GM21529 (cell line): ENCODE data around the gene C21orf58.

Source experiments
- ATAC-seq: cut with Tn5 transposase; IDR thresholded peaks from one replicate; pipeline ENCODE4 v1.9.1; 2021; ENCODE audit not compliant: unreplicated experiment

The C21orf58 gene

DNA sequence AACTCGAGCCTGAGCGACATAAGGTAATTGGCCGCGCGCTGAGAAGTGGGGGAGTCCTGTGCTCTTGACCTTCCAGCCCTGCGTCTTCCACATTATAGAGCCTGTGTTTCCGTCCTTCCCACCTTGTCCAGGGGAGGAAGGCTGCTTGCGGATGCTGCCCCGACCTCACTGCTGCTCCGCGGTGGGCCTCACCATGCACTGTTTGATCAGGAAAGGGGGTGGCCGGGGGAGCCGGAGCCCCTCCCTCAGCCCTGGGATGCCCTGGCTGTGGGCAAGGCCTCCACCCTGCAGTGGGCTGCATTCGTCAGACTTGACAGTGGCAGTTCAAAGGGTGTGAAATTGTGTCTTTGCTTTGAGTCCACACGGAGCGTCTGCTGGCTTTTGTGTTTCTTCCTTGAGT lies 30.4 kb upstream of the C21orf58 start:
- ATAC-seq, result no peak

GRCh38 chr21:46352913-46353312 lies 29.2 kb upstream of the C21orf58 start:
- no peak for ATAC-seq

- no peak for ATAC-seq
These were observed 28.5 kb upstream of the C21orf58 start for GRCh38 chr21:46352164-46352515.

DNA sequence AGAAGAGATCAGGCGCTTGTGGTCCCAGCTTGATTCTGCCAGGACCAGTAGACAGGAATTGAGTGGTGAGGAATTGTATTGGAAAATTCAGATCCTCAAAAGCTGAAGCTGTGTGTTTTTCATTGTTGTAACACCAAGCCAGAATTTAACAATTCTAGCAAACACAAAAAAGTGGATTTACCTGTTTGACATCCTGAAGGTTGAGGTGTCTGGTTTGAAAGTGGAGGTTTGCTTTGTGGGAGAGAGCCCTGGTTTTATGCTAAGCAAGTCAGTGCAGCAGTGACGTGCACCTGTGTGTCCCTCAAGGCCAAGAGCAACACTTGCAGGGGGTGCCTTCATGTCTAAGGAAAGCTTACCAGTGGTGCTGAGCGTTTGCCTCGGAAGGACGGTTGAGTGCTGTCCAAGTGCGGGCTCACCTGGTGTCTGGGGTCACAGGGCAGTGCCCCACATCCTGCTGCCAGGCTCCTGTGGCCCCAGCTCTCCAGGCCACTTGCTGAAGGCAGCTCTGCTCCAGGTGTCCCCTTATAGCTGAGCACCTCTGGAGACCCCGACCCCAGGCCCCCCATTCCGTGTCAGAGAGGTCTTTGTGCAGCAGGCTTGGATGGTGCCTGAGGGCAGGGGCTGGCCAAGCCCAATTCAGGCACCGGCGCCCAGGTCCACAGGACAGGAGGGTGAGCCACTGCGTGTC lies 27.9 kb upstream of the C21orf58 start:
- no peak for ATAC-seq

DNA sequence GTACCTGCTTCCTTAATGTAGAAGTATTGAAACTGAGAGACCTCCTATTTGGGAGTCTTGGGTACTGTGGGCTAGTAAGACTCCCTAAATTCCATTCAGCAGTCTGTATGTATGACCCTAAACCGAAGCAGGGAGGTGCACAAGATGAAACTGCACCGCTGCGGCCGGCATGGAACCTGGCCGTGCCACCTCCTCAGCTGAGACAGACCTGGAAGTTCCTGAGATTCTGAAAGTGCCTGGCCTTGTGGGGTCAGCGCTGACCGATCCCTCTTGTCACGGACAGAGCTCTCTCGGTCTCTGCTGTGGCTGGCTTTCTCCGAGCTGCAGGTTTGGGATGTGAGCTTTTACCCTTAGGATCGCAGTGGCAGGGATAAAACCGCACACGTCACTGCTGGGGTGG lies 27.3 kb upstream of the C21orf58 start:
- no peak for ATAC-seq

GRCh38 chr21:46350571-46350970 lies 26.9 kb upstream of the C21orf58 start:
- ATAC-seq, result no peak

- no peak for ATAC-seq
These were observed 25.6 kb upstream of the C21orf58 start for GRCh38 chr21:46349134-46349760.

GRCh38 chr21:46347791-46348381 lies 24.2 kb upstream of the C21orf58 start:
- ATAC-seq, result no peak

- ATAC-seq, result no peak
These were observed 23.5 kb upstream of the C21orf58 start for GRCh38 chr21:46347203-46347550.

- ATAC-seq, result no peak
These were observed 22.9 kb upstream of the C21orf58 start for GRCh38 chr21:46346296-46347202.

DNA sequence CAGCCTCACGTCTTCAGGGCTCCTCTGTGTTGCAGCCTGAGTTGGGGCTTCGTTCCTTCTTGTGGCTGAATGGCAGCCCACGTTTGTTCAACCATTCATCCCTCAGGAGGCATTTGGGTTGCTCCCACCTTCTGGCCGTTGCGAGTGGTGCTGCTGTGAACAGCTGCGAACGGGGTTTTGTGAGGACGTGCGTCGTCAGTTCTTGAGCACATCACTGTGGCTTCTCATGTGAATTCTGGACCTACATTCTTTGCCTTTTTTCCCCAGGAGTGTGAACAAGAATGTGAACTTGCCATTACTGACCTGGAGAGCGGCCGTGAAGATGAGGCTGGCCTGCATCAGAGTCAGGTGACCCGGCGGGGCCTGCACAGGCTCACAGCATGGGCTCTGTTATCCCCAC lies 22.2 kb upstream of the C21orf58 start:
- no peak for ATAC-seq

DNA sequence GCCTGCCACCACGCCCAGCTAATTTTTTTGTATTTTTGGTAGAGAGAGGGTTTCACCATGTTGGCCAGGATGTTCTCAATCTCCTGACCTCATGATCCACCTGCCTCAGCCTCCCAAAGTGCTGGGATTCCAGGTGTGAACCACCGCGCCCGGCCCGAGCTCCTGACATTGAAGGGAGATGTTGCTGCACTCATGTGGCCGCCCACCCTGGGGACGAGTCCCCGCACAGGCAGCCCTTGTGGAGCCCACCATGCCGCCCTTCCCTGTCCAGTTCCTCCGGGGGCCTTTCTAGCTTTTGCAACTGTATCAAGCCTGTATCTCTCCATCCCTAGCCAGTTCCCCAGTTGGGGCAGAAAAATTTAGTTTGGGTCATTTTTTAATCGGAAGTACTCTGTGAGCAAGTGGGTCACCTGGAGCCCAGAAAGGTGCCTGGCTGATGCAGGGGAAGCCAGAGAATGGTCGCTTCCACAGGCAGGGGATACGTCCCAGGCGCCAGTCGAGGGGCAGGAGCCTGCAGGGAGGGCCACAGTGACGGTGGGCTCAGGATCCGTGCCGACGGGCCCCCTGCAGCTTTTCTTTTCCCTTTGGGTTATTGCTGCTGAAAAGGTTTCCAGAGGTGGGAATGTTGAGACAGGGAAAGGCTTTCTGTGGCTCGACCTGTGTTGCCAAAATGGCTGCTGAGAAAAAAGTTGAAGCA lies 20.7 kb upstream of the C21orf58 start:
- no peak for ATAC-seq

DNA sequence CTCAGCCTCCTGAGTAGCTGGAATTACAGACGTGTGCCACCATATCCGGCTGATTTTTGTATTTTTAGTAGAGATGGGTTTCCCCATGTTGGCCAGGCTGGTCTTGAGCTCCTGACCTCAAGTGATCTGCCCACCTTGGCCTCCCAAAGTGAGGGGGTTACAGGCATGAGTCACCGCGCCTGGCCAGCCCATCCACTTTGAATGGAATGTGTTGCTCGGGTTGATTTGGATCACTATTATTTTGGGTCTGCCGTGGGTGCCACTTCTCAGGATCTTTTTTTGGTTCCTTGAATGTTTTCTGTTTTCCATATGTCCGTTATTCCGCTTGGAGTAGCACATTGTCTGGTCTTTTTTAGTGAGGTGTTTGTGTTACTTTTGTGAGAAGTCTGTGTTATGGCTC lies 17.3 kb upstream of the C21orf58 start:
- no peak for ATAC-seq

DNA sequence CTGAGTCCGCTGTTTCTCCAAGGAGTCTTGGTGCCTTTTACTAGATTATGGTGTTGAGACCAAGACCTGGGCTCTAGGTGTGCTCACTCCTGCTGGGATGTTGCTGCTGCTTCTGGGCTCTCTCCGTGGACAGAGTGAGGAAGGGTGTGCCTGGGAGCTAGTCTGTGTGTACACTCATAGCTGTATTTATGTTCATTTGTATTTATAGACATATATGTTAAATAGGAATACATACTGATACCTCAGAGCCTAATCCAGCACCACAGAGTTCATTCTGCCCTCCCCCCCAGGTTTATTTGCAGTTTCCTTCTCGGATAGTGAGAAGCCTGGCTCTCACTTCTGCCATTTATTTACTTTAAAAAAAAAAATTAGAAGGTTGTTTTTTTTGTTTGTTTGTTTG lies 12.9 kb upstream of the C21orf58 start:
- ATAC-seq, result no peak

DNA sequence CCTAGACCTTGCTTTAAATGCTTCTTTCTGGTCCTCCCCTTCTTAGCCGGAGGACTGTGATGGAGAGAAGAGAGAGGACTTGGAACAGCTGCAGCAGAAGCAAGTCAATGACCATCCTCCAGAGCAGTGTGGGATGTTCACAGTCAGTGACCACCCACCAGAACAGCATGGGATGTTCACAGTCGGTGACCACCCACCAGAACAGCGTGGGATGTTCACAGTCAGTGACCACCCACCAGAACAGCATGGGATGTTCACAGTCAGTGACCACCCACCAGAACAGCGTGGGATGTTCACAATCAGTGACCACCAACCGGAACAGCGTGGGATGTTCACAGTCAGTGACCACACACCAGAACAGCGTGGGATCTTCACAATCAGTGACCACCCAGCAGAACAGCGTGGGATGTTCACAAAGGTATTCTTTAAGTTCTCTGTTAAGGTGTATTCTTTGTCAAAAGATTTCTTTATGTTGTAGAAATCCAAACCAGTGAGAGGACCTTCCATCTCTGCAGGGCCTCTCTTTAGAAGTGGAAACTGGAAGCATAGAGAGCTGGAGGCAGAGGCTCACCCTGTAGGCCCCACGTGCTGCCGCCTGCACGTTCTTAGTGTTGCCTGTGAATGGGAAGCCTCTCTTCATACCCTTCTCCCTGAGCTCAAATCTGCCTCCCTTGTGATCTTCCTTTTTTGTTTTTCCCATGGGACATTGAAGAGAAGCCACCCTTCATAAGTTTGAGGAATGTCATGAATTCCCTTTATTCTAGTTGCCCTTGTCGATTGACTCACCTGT lies 10.9 kb upstream of the C21orf58 start:
- no peak for ATAC-seq

DNA sequence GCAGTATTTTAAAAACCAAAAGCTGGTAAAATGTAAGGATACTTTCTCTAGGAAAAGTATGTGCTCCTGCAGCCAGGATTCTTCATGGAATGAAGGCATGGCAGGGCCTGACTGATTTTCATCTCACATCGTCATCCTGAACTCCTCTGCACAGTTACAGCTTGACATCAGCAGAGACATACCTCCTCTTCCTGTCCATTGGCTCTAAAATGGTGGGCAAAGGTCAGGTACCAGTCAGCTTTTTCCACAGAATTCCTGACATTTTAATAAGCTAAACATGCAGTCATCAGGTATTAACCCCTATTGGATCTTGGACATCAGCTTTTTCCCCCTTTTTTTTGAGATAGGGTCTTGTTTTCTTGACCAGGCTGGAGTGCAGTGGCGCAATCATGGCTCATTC lies 6.1 kb upstream of the C21orf58 start:
- ATAC-seq, result no peak

DNA sequence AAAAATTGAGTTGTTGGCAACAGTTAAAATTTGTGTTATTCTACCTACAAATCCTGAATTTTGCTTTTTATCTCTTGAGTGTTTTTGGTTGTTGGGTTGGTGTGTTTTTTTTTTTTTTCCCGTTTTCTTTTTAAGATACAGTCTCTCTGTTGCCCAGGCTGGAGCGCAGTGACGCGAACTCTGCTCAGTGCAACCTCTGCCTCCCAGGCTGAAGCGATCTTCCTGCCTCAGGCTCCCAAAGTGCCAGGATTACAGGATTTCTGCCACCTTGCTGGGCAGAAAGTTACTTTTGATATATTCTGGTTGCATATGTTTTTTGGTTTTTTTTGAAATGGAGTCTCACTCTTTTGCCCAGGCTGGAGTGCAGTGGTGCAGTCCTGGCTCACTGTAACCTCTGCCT lies 4.5 kb upstream of the C21orf58 start:
- no peak for ATAC-seq

DNA sequence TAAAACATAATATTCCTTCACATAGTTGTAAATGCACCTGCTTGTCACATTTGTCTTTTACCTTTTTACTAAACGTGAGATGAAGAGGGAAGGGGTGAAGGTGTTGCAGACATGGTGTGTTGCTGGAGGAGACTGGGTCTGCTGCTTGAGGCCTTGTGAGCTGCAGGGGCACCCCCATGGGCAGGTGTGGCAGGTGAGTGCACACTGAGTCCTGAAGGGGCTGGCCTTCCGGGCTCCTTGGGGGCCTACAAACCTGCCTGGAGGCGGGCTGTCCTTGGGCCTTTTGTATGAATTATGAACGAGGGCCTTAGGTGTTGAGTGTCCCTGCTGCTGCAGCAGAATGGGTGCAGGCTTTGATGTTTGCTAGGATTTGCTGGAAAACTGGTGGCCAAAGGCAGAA lies 4.0 kb upstream of the C21orf58 start:
- ATAC-seq, result no peak

DNA sequence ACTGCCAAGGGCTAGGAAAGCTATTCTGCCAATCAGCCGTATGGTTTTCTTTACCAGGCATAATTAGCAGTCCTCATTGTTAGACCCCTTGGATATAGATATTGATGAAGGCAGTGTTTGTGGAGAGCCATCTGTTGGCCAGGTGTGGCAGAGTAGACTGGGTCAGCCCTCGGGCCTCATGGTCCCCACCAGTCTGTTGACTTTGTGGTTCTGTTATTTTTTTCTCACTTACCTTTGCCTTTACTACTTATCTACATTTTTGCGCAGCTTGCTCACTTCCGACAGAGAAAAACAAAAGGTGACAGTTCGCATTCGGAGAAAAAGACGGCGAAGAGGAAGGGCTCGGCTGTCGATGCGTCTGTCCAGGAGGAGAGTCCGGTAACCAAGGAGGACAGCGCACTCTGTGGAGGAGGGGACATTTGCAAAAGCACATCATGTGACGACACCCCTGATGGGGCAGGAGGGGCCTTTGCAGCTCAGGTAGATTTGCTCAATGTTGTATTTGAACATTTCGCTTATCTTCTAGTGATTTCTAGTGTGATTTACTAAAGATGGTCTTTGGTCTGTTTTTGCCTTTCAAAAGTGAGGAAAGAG lies 2.5 kb upstream of the C21orf58 start:
- no peak for ATAC-seq
